HEK293 (cell line): Measurements from ENCODE around the gene KRTAP3-3.

Experiments
- CTCF ChIP-seq: fragments of 450-650 bp; formaldehyde crosslinking; IDR thresholded peaks from 2 replicates; pipeline ENCODE4 v1.5.1; 2016; ENCODE audit warnings: missing biosample characterization, missing genetic modification characterization
- KLF9 ChIP-seq: fragments of 450-650 bp; formaldehyde crosslinking; IDR thresholded peaks from 2 replicates; pipeline ENCODE4 v1.5.1; 2016; ENCODE audit warnings: missing biosample characterization, missing genetic modification characterization, low read depth
- PRDM2 ChIP-seq: fragments of 450-650 bp; formaldehyde crosslinking; IDR thresholded peaks from 2 replicates; pipeline ENCODE4 v1.5.1; 2016; ENCODE audit warnings: missing biosample characterization, missing genetic modification characterization, borderline replicate concordance
- REPIN1 ChIP-seq: fragments of 450-650 bp; formaldehyde crosslinking; IDR thresholded peaks from 2 replicates; pipeline ENCODE4 v1.5.1; 2017; ENCODE audit warnings: missing biosample characterization, missing genetic modification characterization, low read depth
- ZBTB20 ChIP-seq: fragments of 450-650 bp; formaldehyde crosslinking; IDR thresholded peaks from 2 replicates; pipeline ENCODE4 v1.5.1; 2016; ENCODE audit warnings: missing biosample characterization, missing genetic modification characterization
- ZBTB48 ChIP-seq: fragments of 450-650 bp; formaldehyde crosslinking; IDR thresholded peaks from 2 replicates; pipeline ENCODE4 v1.5.1; 2016; ENCODE audit warnings: missing biosample characterization, missing genetic modification characterization
- ZNF140 ChIP-seq: fragments of 450-650 bp; formaldehyde crosslinking; IDR thresholded peaks from 2 replicates; pipeline ENCODE4 v1.5.1; 2016; ENCODE audit warnings: missing biosample characterization, missing genetic modification characterization
- ZNF23 ChIP-seq: fragments of 450-650 bp; formaldehyde crosslinking; IDR thresholded peaks from 2 replicates; pipeline ENCODE4 v1.5.1; 2016; ENCODE audit warnings: missing biosample characterization, missing genetic modification characterization, borderline replicate concordance
- ZNF510 ChIP-seq: fragments of 450-650 bp; formaldehyde crosslinking; IDR thresholded peaks from 2 replicates; pipeline ENCODE4 v1.5.1; 2018; ENCODE audit warnings: mild to moderate bottlenecking, missing genetic modification characterization, missing biosample characterization; ENCODE audit not compliant: insufficient replicate concordance
- ZNF645 ChIP-seq: fragments of 450-650 bp; formaldehyde crosslinking; IDR thresholded peaks from 2 replicates; pipeline ENCODE4; 2016; ENCODE audit warnings: missing biosample characterization, missing genetic modification characterization

GRCh38 chr17:41009936-41010335 is 16.0 kb upstream of the KRTAP3-3 start:
- TF ChIP-seq ZNF510 (tag by site-specific recombination) = no peak
- TF ChIP-seq CTCF (tag by site-specific recombination) = no peak
- TF ChIP-seq ZNF645 = no peak
- no peak for TF ChIP-seq ZNF140 (tag by site-specific recombination)
- TF ChIP-seq ZBTB48 (tag by site-specific recombination) = no peak
- no peak for TF ChIP-seq KLF9
- TF ChIP-seq REPIN1 (tag by site-specific recombination) = no peak
- TF ChIP-seq PRDM2 (tag by site-specific recombination) = no peak
- TF ChIP-seq ZBTB20 (tag by site-specific recombination) = no peak
- TF ChIP-seq ZNF23 (tag by site-specific recombination) = no peak
